B cell (primary cell): ENCODE measurements around the gene VSIG10L. TPM values are rescaled to one million over a fixed set of nuclear protein-coding genes. Genes with fewer than 3 reads are reported as not detected.
A peak's percentile ranks its signal among the peaks of the same experiment; 100 is the strongest.

Experiments
- ATAC-seq: fragments of 200-7000 bp; cut with Tn5 transposase; one replicate; pipeline ENCODE4 v1.10.0; 2021; ENCODE audit warnings: low read depth, mild to moderate bottlenecking, moderate number of reproducible peaks, moderate library complexity
- CTCF ChIA-PET: fragments of 350-600 bp; sonication (Branson Sonifier 250); formaldehyde crosslinking; loops from one replicate; lab custom pipeline; 2021; ENCODE audit warnings: antibody characterized with exemption, inconsistent platforms; lab: Charles Lee
- POLR2A ChIA-PET: fragments of 350-600 bp; sonication (Branson Sonifier 250); formaldehyde crosslinking; loops from one replicate; lab custom pipeline; 2021; ENCODE audit warnings: antibody characterized with exemption; lab: Charles Lee
- DNase-seq: peaks from one replicate; pipeline ENCODE4 v3.0.0; 2013
- H2AFZ ChIP-seq: 2 replicates; pipeline ENCODE4 v1.6.1; 2012; ENCODE audit warnings: mild to moderate bottlenecking, low read depth, low read length; ENCODE audit not compliant: insufficient read depth, poor library complexity, severe bottlenecking
- H3K27ac ChIP-seq, 2 donors: 1 replicate in 1 of 2; 2 replicates in 1 of 2; pipeline ENCODE4 v1.5.1; 2012 to 2013; ENCODE audit warnings: low read length in 2 of 2, mild to moderate bottlenecking in 2 of 2, moderate library complexity in 1 of 2
- H3K27me3 ChIP-seq, 4 experiments: fragments of 200-600 bp in 1 of 4; sonication (generic) in 1 of 4; replicated peaks in 1 of 4; 1 replicate in 2 of 4; 2 replicates in 2 of 4; pipeline versions ENCODE4 v1.6.1 to v1.7.0; 2013 to 2016; ENCODE audit warnings: low read length in 3 of 4, mild to moderate bottlenecking in 2 of 4, mixed read lengths in 1 of 4, moderate library complexity in 1 of 4; ENCODE audit not compliant: insufficient read depth in 4 of 4, control insufficient read depth in 3 of 4; ENCODE audit errors: control extremely low read depth in 1 of 4
- H3K36me3 ChIP-seq, 2 experiments: replicated peaks in 1 of 2; 1 replicate in 1 of 2; 2 replicates in 1 of 2; pipeline versions ENCODE4 v1.6.1 to v1.7.1; 2013; ENCODE audit warnings: low read length in 1 of 2; ENCODE audit not compliant: insufficient read depth in 2 of 2, control insufficient read depth in 1 of 2; ENCODE audit errors: control extremely low read depth in 1 of 2, extremely low read depth in 1 of 2
- H3K4me1 ChIP-seq, 2 donors: fragments of 200-600 bp in 1 of 2; sonication (generic) in 1 of 2; 1 replicate in 1 of 2; 2 replicates in 1 of 2; pipeline versions ENCODE4 v1.5.1 to v1.6.1; 2013 to 2017; ENCODE audit warnings: low read length in 2 of 2; ENCODE audit not compliant: control insufficient read depth in 2 of 2, insufficient read depth in 2 of 2
- H3K4me2 ChIP-seq: replicated peaks from 2 replicates; pipeline ENCODE3; 2012; ENCODE audit warnings: mild to moderate bottlenecking, low read depth, low read length; ENCODE audit not compliant: poor library complexity, severe bottlenecking
- H3K4me3 ChIP-seq, 5 experiments: fragments of 200-600 bp in 1 of 5; sonication (generic) in 1 of 5; 1 replicate in 3 of 5; 2 replicates in 2 of 5; pipeline versions ENCODE4 v1.5.1 to v1.7.0; 2011 to 2016; ENCODE audit warnings: low read length in 4 of 5, mild to moderate bottlenecking in 4 of 5, low read depth in 2 of 5, control low read depth in 1 of 5, moderate library complexity in 1 of 5; ENCODE audit not compliant: insufficient read depth in 1 of 5; ENCODE audit errors: control extremely low read depth in 1 of 5, extremely low read depth in 1 of 5
- H3K79me2 ChIP-seq: fragments of 200-600 bp; sonication (generic); one replicate; pipeline ENCODE4 v1.6.0; 2016; ENCODE audit warnings: low read length; ENCODE audit not compliant: control insufficient read depth, insufficient read depth
- H3K9ac ChIP-seq: fragments of 200-600 bp; sonication (generic); 2 replicates; pipeline ENCODE4 v1.6.1; 2017; ENCODE audit warnings: mild to moderate bottlenecking, low read length, moderate library complexity
- H3K9me3 ChIP-seq, 3 donors: one replicate each; pipeline versions ENCODE4 v1.6.1 to v1.7.1; 2013; ENCODE audit warnings: low read length in 2 of 3; ENCODE audit not compliant: control insufficient read depth in 2 of 3, insufficient read depth in 1 of 3; ENCODE audit errors: control extremely low read depth in 1 of 3
- H4K20me1 ChIP-seq: 2 replicates; pipeline ENCODE4 v1.6.0; 2012; ENCODE audit warnings: mild to moderate bottlenecking, low read length; ENCODE audit not compliant: insufficient read depth, control insufficient read depth, poor library complexity, severe bottlenecking
- H3K27ac Mint-ChIP-seq: one replicate; pipeline ENCODE4 v1.8.0; 2021; ENCODE audit warnings: mixed read lengths
- H3K27me3 Mint-ChIP-seq: one replicate; pipeline ENCODE4 v1.8.0; 2021; ENCODE audit warnings: mixed read lengths
- H3K4me1 Mint-ChIP-seq: one replicate; pipeline ENCODE4 v1.8.0; 2021; ENCODE audit warnings: mixed read lengths
- H3K4me3 Mint-ChIP-seq: one replicate; pipeline ENCODE4 v1.8.0; 2021; ENCODE audit warnings: mixed read lengths
- H3K9me3 Mint-ChIP-seq: one replicate; pipeline ENCODE4 v1.8.0; 2022; ENCODE audit warnings: mixed read lengths; ENCODE audit not compliant: insufficient read depth
- EZH2 ChIP-seq: IDR thresholded peaks from 2 replicates; pipeline ENCODE4 v1.6.1; 2012; ENCODE audit warnings: borderline replicate concordance, low read depth, mild to moderate bottlenecking, moderate library complexity, low read length; ENCODE audit not compliant: insufficient read depth, poor library complexity, severe bottlenecking
- WGBS: methylation state at CpG from one replicate; pipeline ENCODE4 v1.1.5; 2013; ENCODE audit warnings: missing lambda C conversion rate; ENCODE audit not compliant: insufficient coverage; 5-methylcytosine and 5-hydroxymethylcytosine counted together
- intact Hi-C: fragments of 100-400 bp; cut with micrococcal nuclease; formaldehyde crosslinking; loops from one replicate; pipeline ENCODE4 v1.10.0; 2022
- polyA plus RNA-seq: library from polyadenylated mRNA; depleted of rRNA; stranded (reverse); fragments of >200 nt; gene quantifications from 2 replicates; pipeline ENCODE4 v1.2.3, GENCODE V29; 2012
- total RNA-seq, 2 donors: library from RNA; stranded (reverse); fragments of 120-200 nt in 1 of 2; gene quantifications; 1 replicate in 1 of 2; 2 replicates in 1 of 2; pipeline versions ENCODE4 v1.2.3 to v1.2.4, GENCODE V29; 2013 to 2022
- TF ChIP-seq, protein P1 (sequence below): fragments of 200-600 bp; IDR thresholded peaks from one replicate; pipeline ENCODE4 v1.8.0; 2022; ENCODE audit warnings: antibody characterized with exemption, mild to moderate bottlenecking

VSIG10L gene
- total and polyA plus RNA-seq, 2 donors (not counting 1 experiment from before 2014, with no cell fraction given) = 1.3 to 1.7 TPM

DNA sequence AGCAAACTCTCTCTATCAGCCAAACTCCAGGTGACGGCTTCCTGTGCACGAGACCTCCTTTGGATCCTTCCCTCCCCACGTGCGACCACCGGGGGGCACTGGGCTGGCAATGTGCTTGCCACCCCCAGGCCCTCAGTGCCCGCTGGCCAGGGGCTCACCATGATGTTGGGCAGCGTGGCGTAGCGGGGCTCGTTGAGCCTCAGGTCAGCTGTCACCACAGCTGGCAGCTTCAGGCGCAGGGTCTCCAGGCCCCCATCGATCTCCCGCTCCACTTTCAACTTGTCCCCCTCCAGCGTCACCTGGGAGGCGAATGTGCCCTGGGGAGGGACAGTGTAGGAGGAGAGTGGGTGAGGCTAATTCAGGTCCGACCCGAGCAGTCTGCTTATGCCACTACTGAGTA lies 4.8 kb upstream of the VSIG10L start:
- H3K4me1 Mint-ChIP-seq = peaks cover 35% of the 10 kb centered on the region
- no peaks in the 10 kb centered on the region for H3K79me2 ChIP-seq
- peaks cover 0 to 35% of the 10 kb centered on the region in 2 experiments for H3K36me3 ChIP-seq
- no peaks in the 10 kb centered on the region for H3K9me3 Mint-ChIP-seq
- DNase-seq = no peak
- no peak for ATAC-seq
- no peaks in the 10 kb centered on the region for H4K20me1 ChIP-seq
- TF ChIP-seq EZH2 = no peak
- TF ChIP-seq, protein P1, sequence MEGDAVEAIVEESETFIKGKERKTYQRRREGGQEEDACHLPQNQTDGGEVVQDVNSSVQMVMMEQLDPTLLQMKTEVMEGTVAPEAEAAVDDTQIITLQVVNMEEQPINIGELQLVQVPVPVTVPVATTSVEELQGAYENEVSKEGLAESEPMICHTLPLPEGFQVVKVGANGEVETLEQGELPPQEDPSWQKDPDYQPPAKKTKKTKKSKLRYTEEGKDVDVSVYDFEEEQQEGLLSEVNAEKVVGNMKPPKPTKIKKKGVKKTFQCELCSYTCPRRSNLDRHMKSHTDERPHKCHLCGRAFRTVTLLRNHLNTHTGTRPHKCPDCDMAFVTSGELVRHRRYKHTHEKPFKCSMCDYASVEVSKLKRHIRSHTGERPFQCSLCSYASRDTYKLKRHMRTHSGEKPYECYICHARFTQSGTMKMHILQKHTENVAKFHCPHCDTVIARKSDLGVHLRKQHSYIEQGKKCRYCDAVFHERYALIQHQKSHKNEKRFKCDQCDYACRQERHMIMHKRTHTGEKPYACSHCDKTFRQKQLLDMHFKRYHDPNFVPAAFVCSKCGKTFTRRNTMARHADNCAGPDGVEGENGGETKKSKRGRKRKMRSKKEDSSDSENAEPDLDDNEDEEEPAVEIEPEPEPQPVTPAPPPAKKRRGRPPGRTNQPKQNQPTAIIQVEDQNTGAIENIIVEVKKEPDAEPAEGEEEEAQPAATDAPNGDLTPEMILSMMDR = no peak
- H2AFZ ChIP-seq = no peak overlapping the region
- H3K27ac Mint-ChIP-seq = no peak overlapping the region
- no peak overlapping the region for H3K4me3 ChIP-seq
- H3K27ac ChIP-seq = no peak overlapping the region
- no peaks in the 10 kb centered on the region for H3K27me3 Mint-ChIP-seq
- no peak overlapping the region for H3K9ac ChIP-seq
- WGBS = 91% methylated on average over 13 of the region's 17 CpGs
- H3K4me1 ChIP-seq = peaks cover 34 to 45% of the 10 kb centered on the region in 2 donors
- H3K27me3 ChIP-seq = no peaks in the 10 kb centered on the region
- ChIA-PET CTCF (interaction anchor here (1.2 kb wide), 1 partner anchor 126 kb away, joined by 3 read pairs; no protein-coding TSS in a partner anchor), POLR2A (no interaction called here)
- no peak overlapping the region for H3K4me3 Mint-ChIP-seq
- H3K9me3 ChIP-seq = no peaks in the 10 kb centered on the region
- no peak overlapping the region for H3K4me2 ChIP-seq
- intact Hi-C loops = no loop called here

- intact Hi-C loops = no loop called here
- H2AFZ ChIP-seq = peak overlapping the region; percentile 9
- no peaks in the 10 kb centered on the region for H3K79me2 ChIP-seq
- no peaks in the 10 kb centered on the region for H4K20me1 ChIP-seq
- H3K27me3 ChIP-seq = no peaks in the 10 kb centered on the region
- H3K4me1 ChIP-seq = peaks cover 34 to 55% of the 10 kb centered on the region in 2 donors
- Mint-ChIP-seq H3K4me3 (peak overlapping the region; percentile 68), H3K4me1 (peaks cover 44% of the 10 kb centered on the region), H3K27me3 (no peaks in the 10 kb centered on the region), H3K27ac (peak overlapping the region; percentile 95), H3K9me3 (no peaks in the 10 kb centered on the region)
- peak overlapping the region in 1 of 5 experiments; percentile 19 for H3K4me3 ChIP-seq
- H3K4me2 ChIP-seq = peak overlapping the region; percentile 65
- POLR2A ChIA-PET = no interaction called here
- TF ChIP-seq, protein P1 = no peak
- no peak for TF ChIP-seq EZH2
- 96% methylated on average over 9 of the region's 9 CpGs for WGBS
- peaks cover 0 to 22% of the 10 kb centered on the region in 2 experiments for H3K36me3 ChIP-seq
- CTCF ChIA-PET = interaction anchor here (6.7 kb wide), 1 partner anchor 314 kb away, joined by 52 read pairs; no protein-coding TSS in a partner anchor
- no peak for DNase-seq
- H3K9me3 ChIP-seq = no peaks in the 10 kb centered on the region
- ATAC-seq = no peak
- H3K9ac ChIP-seq = peak overlapping the region; percentile 41
- peak overlapping the region; percentile 82 to 90 for H3K27ac ChIP-seq
Observed at GRCh38 chr19:51345076-51345620, 3.2 kb upstream of the VSIG10L start.
